HG03095 (cell line): ENCODE data around the gene CCDC167.

Source experiments
- ATAC-seq: cut with Tn5 transposase; IDR thresholded peaks from one replicate; pipeline ENCODE4 v1.9.1; 2021; ENCODE audit warnings: moderate library complexity; ENCODE audit not compliant: unreplicated experiment

CCDC167 gene

DNA sequence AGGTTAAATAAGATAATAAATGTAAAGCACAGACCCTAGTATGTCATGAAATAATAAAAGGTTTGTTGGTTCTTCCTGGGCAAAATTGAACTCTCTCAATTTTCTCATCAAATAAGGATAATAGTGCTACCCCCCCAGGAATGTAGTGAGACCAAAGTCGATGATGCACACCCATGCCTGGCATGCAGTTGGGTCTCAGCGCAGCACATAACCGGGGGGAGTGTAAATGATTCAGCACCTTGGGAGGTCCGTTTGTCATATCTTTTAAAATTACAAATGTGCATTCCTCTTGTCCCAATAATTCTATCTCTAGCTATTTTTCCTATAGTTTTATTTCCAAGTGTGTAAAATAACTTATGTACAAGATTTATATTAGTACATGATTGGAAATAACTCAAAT, 31.3 kb upstream of the CCDC167 start:
- no peak for ATAC-seq

DNA sequence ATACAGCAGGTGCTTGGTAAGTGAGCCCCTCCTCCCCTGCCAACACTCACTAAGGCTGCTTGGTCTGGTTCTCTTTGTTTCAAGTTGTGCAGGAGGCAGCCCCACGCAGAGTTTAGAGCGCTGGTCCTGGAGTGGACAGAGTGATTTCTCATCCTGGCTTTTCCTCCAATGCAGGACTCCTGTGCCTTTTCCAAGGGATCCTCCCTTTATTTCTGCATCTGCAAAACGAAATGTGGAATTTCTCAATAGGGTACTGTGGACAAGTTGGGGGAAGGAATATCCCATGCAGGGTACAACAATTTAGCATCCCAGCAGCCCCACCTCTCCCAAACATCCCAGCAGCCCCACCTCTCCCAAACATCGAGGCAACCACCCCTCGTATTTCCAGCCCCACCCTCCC, 30.6 kb upstream of the CCDC167 start:
- ATAC-seq = no peak

DNA sequence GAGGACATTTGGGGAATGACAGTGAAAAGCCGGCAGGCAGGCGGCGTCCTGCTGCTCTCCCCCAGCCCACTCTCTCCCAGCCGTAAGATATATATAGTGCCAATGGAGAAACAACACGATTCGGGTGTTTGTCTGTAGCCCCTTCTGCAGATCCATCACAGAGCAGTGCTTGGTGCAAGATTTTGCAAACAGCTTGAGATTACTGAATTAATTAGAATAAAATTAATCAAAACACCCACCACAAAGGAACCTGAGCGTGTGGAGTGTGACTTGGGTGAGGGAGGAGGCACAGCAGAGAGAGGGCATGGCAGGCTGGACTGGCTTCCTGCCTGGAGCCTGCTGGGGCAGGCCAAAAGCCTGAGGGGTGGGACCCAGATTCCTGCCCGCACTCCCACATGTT, 28.8 kb upstream of the CCDC167 start:
- no peak for ATAC-seq

DNA sequence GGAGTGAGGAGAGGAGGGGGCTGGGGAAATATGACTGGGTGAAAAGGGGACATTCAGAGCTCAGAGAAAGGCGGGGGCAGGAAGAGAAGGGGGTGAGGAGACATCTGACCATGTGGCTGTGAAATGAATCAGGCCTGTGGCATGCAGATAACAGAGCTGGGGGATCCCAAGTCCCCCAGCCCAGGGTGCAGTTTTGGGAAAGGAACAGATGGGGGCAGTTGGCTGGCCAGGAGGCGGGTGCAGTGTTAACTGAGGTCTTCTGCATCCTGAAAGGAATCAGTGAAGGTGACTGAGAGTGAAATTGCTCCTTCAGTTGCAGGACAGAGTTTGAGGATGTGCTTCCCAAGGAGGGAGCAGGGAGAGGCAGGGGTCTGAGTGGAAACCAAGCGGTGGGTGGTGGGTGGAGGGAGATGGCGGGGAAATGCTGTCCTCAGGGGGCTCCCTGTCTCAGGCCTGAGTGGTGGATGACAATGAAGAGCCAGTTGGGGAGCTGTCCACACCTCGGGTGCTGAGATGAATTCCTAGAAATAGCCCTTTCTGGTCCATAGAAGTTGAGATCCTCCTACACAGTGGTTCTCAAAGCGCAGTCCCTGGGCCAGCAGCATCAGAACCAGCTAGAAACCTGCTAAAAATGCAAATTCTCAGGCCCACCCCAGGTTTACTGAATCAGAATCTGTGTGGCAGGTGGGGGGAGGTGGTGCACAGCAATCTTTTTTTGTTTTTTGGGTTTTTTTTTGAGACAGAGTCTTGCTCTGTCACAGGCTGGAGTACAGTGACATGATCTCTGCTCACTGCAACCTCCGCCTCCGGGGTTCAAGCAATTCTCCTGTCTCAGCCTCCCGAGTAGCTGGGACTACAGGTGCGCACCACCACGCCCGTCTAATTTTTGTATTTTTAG, 26.0 kb upstream of the CCDC167 start:
- ATAC-seq = no peak

DNA sequence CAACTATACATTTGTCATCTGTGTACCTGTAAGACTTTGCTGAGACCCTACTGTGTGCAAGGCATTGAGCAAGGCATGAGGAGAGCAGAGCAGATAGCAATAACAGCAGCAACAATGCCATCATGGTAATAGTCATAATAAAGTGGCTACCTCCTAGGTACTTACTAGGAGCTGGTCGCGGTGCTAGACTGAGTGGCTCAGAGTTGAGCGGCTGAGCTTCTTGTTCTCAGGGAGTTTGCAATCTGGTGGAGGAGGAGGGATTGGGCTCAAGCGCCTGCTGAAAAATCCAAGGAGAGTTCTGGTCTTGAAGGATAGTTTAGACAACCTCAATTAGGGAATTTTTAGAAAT, 25.3 kb upstream of the CCDC167 start:
- ATAC-seq = no peak

DNA sequence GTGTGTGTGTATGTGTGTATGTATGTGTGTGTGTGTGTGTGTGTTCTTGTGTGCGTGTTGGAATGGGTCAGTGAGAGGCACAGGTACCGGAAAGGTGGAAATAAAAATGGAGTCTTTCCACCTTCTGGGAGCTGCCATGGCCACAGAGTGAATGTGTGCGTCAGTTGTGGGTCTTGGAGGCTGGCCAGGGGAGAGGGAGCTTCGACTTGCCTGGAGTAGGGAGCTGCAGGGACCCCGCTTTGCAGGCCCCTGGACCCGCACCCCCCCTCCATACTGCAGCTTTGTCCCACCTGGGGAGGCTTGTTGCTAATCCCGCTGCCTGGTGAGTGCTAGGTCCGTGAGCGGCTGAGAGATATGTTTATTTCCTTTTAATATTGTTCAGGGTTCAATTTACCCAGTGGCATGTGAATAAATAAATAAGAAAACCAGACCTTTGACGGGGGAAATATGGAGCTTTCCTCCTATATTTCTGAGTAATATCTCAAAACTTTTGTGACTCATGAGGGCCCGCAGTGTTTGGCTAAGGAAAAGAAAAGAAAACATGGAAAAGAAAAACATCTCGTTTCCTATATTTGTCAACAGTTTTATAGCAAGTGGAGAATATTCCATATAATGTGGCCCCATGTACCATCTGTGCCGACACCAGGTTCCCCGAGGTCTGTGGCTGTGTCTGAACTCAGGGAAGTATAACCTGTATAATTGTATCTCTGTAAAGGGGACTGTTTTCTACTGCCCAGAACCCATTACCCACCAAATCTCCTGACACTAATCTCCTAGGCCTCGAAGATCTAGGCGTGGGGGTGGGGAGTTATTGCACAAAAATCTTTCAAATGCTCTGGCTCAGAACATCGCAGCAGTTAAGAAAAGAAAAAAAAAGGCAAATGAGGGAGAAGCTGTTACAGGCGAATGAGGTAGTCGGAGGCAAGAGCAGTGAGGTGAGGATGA, 24.6 kb upstream of the CCDC167 start:
- no peak for ATAC-seq

DNA sequence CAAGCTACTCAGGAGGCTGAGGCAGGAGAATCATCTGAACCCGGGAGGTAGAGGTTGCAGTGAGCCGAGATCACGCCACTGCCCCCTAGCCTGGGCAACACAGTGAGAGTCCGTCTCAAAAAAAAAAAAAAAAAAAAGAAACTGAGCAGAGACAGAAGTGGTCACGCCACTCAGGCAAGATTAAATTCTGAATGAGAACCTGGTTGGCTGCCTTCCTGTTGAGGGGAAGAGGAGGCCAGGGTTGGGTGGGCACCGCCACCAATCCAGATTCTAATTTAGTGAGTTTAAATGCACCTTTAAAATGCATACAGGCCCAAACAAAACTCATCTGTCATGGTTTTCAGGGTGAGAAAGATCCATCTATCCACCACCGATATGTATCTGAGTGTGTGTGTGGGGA, 23.7 kb upstream of the CCDC167 start:
- ATAC-seq = no peak

DNA sequence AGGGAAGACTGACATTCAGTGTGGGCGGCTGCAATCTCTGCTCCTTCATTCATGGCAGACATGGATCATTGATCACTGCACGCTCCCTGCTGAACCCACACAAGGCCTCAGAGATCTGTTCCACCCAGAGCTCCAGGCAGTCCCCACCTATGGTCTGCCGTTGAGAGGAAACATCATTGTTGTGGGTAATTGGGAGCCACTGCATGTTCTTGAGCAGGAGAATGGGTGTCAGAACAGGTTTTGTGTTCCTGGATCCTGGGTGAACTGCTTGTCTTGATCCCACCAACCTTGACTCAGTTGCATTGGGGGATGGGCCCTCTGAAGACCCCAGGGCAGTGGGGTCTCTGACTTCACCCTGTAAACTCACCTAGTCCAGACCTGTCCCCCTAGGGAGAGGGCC, 23.1 kb upstream of the CCDC167 start:
- ATAC-seq = no peak

DNA sequence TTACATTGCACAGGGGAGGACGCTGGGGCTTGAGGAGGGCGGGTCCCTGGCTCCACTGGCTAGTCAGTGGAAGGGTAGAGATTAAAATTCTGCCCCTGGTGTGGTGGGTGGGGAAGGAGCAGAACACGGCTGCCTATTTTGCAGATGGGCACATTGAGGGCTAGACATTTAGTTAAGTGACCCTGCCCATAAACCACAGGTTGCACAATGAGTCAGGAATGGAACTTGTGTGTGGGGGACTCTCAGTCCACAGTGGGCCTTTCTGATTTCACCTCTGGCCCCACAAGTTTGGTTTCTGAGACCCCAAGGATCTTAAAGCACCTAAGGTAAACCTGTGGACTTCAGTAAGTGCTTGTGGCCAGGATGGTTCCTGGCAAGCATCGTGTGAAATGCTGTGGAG, 22.0 kb upstream of the CCDC167 start:
- no peak for ATAC-seq

DNA sequence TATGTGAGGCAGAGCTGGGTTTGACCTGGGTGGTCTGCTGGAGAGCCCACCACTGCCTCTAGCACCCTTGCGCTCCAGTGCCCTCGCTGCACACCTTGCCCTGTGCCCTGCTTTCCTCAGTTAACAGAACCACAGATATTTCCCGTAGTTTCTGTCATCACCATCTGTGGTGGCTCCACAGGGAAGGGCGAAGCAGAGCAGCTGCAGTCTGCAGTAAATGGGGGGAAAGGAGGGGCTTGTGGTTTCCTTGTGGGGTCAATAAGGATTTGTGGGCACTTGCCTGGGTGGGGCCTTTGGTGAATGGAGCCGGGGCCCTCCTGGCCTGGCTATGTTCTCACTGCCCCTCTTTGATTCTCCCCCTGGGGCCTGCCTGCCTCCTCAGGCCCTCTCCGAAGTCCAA, 21.2 kb upstream of the CCDC167 start:
- no peak for ATAC-seq

DNA sequence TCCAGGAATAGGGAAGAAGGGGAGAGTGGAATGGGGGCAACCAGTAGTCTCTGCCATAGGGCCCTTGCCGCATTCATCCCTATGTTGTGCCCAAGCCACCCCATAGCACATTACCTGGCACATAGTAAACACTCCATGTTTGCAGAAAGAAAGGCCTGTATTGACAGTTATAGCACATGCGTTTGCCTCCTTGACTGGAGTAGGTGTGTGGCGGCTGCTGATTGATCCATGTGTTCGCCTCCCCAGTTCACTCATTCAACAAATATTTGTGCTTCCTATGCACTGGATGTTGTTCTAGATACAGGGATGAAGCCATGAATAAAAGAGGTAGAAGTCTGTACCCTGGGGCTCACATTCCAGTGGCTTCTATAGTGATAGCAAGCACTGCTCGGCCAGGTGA, 19.8 kb upstream of the CCDC167 start:
- no peak for ATAC-seq

DNA sequence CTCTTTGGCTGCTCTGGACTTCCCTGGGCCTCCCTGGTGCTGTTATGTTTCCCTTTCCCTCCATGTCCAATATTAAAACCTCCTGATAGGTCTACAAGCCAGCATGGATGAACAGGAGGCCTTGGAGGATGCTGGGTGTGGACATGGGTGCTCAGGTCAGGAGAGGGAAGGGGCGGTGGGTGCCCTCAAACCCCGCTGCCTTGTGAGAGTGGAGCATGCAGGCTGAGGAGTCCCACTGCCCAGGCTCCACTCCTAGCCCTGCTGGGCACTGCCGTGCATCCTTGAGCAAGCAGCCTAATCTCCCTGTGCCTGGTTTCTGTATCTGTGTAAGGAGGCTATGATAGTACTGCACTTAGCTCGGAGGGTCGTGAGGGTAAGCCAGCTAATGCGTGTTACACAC, 18.4 kb upstream of the CCDC167 start:
- ATAC-seq = no peak

DNA sequence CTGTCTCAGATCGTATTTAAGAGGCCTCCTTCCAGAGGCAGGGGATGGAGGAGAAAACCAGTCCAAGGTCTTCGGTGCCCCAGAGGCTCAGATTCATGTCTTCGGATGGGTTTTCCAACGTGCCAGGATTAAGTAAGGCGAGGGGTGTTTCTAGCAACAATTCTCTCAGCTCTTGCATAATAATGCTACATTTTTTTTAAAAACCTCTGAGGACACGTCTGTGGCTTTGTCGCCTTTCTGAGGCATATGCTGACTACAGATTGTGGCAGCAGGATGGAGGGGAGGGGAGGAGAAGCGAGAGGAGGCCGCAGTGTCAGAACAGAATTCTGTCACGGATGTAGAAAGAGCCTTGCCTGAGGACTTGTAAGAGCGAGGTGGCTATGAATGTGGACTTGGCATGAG, 17.7 kb upstream of the CCDC167 start:
- ATAC-seq = no peak

DNA sequence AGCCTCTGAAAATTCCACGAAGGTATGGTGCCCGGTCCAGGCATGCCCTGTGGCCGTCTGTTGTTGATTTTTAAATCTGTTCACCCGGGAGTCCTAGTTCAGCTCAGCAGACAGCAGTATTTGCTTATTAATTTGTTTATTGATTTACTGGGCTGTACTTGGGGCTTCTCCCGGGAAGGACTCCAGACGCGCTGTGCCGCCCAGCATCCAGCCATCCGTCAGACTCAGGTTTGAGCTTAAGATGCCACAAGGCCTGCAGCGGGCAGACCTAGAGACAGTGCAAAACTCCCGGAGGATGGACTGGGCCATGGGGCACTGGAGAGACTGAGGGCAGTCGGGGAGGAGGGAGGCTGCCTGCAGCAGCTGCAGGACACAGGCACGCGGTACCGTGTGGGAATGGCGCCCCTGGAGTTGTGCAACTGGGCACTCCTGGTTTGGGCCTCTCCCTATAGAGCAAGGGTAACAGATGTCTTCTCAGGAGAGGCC, 17.3 kb upstream of the CCDC167 start:
- no peak for ATAC-seq

DNA sequence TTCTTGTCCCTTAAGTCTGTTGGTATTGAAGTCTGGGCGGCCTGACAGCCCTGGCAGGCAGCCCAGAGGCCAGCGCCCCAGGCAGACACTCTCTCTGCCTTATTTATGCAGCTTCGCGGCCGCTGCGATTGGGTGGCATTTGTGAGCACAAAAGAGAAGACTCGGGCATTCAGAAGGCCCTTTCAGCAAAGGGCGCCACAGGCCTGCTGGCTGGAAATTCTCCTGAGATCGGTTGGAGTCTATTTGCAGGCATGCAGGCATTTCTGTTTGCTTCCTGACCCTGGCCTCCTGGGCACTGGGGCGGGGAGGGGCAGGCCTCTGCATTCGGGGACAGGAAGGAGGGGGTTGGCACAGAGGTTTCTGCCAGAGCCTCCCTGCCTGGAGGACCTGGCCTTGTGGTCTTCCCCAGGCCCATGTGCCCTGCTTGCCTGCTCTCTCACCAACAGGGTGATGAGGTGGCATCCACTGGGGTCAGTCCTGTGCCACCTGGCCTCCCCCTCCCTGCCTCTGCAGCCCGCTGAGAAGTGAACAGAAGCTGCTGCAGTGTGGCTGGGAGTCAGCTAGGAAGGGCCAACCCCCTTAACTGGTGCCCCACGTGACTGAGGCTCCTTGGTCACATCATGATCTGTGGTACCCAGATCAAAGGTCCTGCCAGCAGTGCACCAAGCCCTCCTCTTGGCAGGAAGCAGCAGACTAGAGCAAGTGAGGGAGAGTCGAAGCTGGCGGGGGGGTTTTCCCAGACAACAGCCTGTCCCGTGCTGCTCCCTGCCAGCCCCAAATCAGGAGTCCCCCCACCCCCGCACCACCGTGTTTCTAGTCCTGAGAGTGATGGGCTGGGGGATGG, 16.6 kb upstream of the CCDC167 start:
- peak; percentile 48 for ATAC-seq

DNA sequence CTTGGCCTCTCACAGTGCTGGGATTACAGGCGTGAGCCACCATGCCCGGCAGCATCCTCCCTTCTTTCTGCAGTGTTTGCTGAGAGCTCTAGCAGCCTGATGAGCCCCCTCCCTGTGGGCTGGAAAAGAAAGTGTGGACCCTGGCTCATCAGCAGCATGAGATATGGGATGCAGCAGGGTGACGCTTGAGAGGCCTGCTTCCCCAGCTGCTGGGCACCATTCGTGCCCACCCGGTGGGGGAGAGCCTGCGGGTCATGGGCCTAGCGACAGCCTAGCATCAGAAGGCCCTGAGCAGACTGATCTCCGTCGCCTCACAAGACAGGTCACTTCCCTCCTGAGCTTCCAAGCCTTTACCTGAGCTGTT, 16.0 kb upstream of the CCDC167 start:
- no peak for ATAC-seq

DNA sequence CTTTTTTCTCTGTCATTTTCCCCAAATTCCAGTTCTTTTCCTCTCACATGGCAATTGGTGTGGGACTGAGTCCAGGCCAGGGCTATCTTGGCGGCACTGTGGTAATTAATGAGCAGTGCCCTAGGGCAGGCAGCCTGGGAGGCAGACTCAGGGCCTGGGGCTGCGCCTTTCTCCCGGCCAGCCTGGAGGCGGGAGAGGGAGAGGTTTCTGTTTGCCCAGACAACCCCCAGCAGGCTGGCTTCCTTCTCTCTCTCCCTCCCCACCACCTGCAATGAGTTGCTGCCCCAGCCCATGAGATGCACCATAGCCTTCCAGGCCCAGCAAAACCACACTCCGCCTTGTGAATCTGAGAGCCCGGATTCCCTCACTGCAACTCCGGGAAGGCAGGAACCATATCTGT, 15.1 kb upstream of the CCDC167 start:
- ATAC-seq = no peak

DNA sequence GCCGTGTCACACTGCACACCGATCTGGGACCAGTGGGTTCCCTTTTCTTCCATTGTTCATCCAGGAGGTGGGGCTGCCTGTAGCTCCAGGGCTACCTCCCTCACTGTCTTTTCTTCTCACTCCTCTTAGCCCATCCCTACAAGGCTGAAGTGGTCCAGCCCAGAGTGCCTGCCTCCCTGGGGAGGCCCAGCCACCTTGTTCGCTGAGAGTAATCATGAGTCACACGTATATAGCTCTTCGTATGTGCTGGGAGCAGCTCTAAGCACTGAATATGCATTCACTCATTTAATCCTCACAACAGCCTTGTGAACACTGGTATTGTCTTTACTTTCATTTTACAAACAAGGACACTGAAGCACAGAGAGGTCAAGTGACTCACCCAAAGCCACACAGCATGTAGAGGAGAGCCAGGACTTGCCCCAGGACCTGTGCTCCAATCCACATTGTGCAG, 14.7 kb upstream of the CCDC167 start:
- no peak for ATAC-seq

DNA sequence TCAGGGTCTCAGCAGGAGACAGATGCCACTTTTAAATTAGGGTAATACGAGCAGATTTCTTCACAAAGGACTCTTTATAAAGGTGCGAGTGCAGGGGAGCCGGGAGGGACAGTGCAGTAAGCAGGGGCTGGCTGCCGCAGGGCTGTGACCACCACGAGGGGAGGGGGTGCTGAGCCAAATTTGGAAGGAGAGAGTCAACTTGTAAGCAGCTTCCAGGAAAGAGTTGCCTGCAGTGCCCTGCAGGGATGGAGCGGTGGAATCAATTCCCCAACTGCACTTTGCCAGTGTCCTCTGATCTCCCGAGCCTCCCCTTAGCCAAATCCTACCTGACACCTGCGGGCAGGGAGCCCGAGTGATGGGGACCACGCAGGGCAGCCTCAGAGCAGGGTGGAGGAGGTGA, 13.9 kb upstream of the CCDC167 start:
- ATAC-seq = no peak

DNA sequence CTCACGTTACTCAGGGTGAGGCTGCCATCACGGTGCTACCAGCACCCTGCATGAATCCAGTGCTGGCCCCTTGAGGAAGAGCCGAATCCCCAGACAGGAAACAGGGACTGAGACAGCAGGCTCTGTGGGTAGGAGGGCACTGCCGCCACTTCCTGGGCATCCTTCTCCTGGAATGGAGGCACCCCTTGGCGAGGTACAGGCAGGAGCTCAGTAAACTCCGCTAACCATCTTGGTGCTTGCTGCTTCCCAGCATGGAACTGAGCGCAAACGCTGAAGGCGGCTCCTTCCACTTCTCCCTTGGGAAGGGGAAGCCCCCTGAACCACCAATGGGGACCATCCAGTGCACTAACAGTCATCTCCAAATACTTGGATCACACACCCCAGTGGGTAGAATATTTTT, 13.5 kb upstream of the CCDC167 start:
- no peak for ATAC-seq

DNA sequence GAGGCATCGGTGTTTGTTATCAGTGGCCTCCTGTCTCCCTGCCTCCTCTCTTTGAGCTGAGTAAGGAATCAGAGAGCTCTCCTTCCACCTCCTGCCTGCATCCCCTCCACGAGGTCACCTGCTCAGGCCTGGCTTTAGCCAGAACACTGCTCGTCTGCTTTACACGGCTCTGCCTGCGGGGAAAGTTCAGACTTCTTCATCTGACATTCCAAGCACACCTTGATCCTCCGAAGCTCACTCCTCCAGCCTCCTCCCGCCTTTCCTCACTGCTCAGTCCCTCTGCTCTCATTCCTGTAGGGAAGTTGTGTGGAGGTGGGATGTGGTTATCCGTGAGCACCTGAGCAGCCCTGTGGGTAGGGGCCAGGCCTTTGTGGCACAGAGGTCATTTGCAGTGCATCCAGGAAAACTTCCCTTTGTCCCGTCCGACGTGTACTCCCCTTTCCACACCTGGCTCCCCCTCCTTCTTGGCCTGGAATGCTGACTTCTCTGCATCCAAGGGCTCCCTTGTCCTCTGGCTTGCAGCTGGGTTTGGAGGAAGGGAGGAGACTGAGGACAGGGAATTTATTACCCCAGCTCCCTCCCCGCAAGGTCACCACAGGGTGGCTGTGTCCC, 12.8 kb upstream of the CCDC167 start:
- ATAC-seq = no peak
